Amniotic stem cell (primary cell): Measurements from ENCODE around the gene NETO2.
"Not testable (repeated sequence)": the region's sequence is repeated elsewhere in the genome, so short reads cannot be mapped to it uniquely, and the experiment has no call there.

Source experiments
- DNase-seq: peaks from one replicate; lab custom pipeline; 2025; lab: John Stamatoyannopoulos, UW

Gene NETO2

GRCh38 chr16:47136099-47136842, 7.5 kb downstream of the NETO2 start:
- DNase-seq = no peak

GRCh38 chr16:47134550-47134949, 9.2 kb downstream of the NETO2 start:
- no peak for DNase-seq

GRCh38 chr16:47132308-47132707, 11.4 kb downstream of the NETO2 start:
- DNase-seq = no peak

GRCh38 chr16:47129755-47130435, 13.8 kb downstream of the NETO2 start:
- DNase-seq = no peak

GRCh38 chr16:47127541-47127940, 16.2 kb downstream of the NETO2 start:
- no peak for DNase-seq

GRCh38 chr16:47125757-47126156, 18.0 kb downstream of the NETO2 start:
- DNase-seq = no peak

GRCh38 chr16:47113130-47113529, 30.6 kb downstream of the NETO2 start:
- no peak for DNase-seq

GRCh38 chr16:47110939-47111338, 32.8 kb downstream of the NETO2 start:
- no peak for DNase-seq

GRCh38 chr16:47109361-47109760, 34.4 kb downstream of the NETO2 start:
- no peak for DNase-seq

GRCh38 chr16:47102921-47103320, 40.8 kb downstream of the NETO2 start:
- not testable (repeated sequence) for DNase-seq

- not testable (repeated sequence) for DNase-seq
Observed at GRCh38 chr16:47097154-47097553, 46.6 kb downstream of the NETO2 start.

- no peak for DNase-seq
Observed at GRCh38 chr16:47096297-47096696, 47.4 kb downstream of the NETO2 start.

GRCh38 chr16:47084198-47084597, 59.5 kb downstream of the NETO2 start:
- DNase-seq = no peak

GRCh38 chr16:47082099-47082865, 61.5 kb downstream of the NETO2 start:
- DNase-seq = no peak

GRCh38 chr16:47081115-47081514, 62.6 kb downstream of the NETO2 start:
- no peak for DNase-seq

GRCh38 chr16:47079860-47080259, 63.9 kb downstream of the NETO2 start:
- DNase-seq = no peak

- DNase-seq = no peak
Observed at GRCh38 chr16:47073223-47074155, 70.3 kb downstream of the NETO2 start.

- no peak for DNase-seq
Observed at GRCh38 chr16:47072158-47072557, 71.6 kb downstream of the NETO2 start.

GRCh38 chr16:47069841-47070584, 73.7 kb downstream of the NETO2 start:
- no peak for DNase-seq

- no peak for DNase-seq
Observed at GRCh38 chr16:47069313-47069712, 74.4 kb downstream of the NETO2 start.

GRCh38 chr16:47067203-47067602, 76.5 kb downstream of the NETO2 start:
- no peak for DNase-seq
